HCT116 (cell line): ENCODE measurements around the gene CHST11. TPM values are rescaled to one million over a fixed set of nuclear protein-coding genes. Genes with fewer than 3 reads are reported as not detected.

ENCODE experiments used
- ATAC-seq: fragments of 200-7000 bp; cut with Tn5 transposase; 2 replicates; pipeline ENCODE4 v1.9.1; 2020; ENCODE audit warnings: mild to moderate bottlenecking, moderate library complexity
- BruUV-seq: library from RNA; stranded (reverse); fragments of 400-500 nt; replicated peaks from 2 replicates; lab custom pipeline; 2021; lab: Mats Ljungman, UMichigan
- CTCF ChIA-PET: fragments of 300-600 bp; sonication (Branson Sonifier 250); formaldehyde crosslinking; loops from one replicate; lab custom pipeline; 2021; ENCODE audit warnings: antibody characterized with exemption; lab: Charles Lee
- POLR2A ChIA-PET: fragments of 300-600, 350-600 bp; sonication (Branson Sonifier 250); formaldehyde crosslinking; loops from one replicate; lab custom pipeline; 2021; ENCODE audit warnings: antibody characterized with exemption; lab: Charles Lee
- RAD21 ChIA-PET, 2 experiments: fragments of 300-600 bp; sonication (Branson Sonifier 250); formaldehyde crosslinking; loops; one replicate each; lab custom pipeline; 2023; ENCODE audit warnings: low total read pairs in 2 of 2; ENCODE audit not compliant: uncharacterized antibody in 2 of 2, unreplicated experiment in 2 of 2, low non-redundant PET in 1 of 2; lab: Charles Lee
- DNase-seq: peaks from one replicate; pipeline ENCODE4 v3.0.0-alpha.2; 2010; ENCODE audit warnings: low read depth, low spot score
- H2AFZ ChIP-seq: fragments of 200-600 bp; shearing (Covaris generic), sonication (generic); 2 replicates; pipeline ENCODE4 v1.6.1; 2017; ENCODE audit warnings: low read depth, mixed run types, mixed read lengths, antibody characterized with exemption, low read length; ENCODE audit not compliant: poor library complexity, severe bottlenecking
- H3K27ac ChIP-seq: 2 replicates; pipeline ENCODE4 v1.5.1; 2012; ENCODE audit warnings: low read depth, low read length
- H3K27me3 ChIP-seq: fragments of 200-600 bp; sonication (generic); 2 replicates; pipeline ENCODE4 v1.6.1; 2016; ENCODE audit warnings: mixed run types, low read length, mixed read lengths; ENCODE audit not compliant: insufficient read depth
- H3K36me3 ChIP-seq, 2 experiments: fragments of 200-500 bp in 1 of 2; fragments of 200-600 bp in 1 of 2; sonication (Bioruptor generic) in 1 of 2; sonication (generic) in 1 of 2; 2 replicates each; pipeline versions ENCODE4 v1.5.1 to v1.6.1; 2014 to 2016; ENCODE audit warnings: low read length in 2 of 2, inconsistent platforms in 1 of 2, mixed read lengths in 1 of 2, mixed run types in 1 of 2; ENCODE audit not compliant: insufficient read depth in 2 of 2, control insufficient read depth in 1 of 2
- H3K4me1 ChIP-seq, 2 experiments: fragments of 200-600 bp in 1 of 2; sonication (generic) in 1 of 2; 2 replicates each; pipeline versions ENCODE4 v1.5.1 to v1.6.1; 2012 to 2017; ENCODE audit warnings: low read length in 2 of 2, inconsistent platforms in 1 of 2, mild to moderate bottlenecking in 1 of 2, mixed read lengths in 1 of 2, mixed run types in 1 of 2, moderate library complexity in 1 of 2; ENCODE audit not compliant: insufficient read depth in 2 of 2, control insufficient read depth in 1 of 2
- H3K4me2 ChIP-seq: fragments of 200-600 bp; sonication (generic); 2 replicates; pipeline ENCODE4 v1.6.1; 2017; ENCODE audit warnings: mixed run types, low read length, mixed read lengths
- H3K4me3 ChIP-seq, 2 experiments: fragments of 200-600 bp in 1 of 2; sonication (generic) in 1 of 2; replicated peaks in 1 of 2; 2 replicates each; pipeline ENCODE4 v1.5.1; 2011 to 2016; ENCODE audit warnings: low read length in 2 of 2, control low read depth in 1 of 2, low read depth in 1 of 2, mild to moderate bottlenecking in 1 of 2, mixed read lengths in 1 of 2, mixed run types in 1 of 2
- H3K79me2 ChIP-seq: fragments of 200-600 bp; sonication (generic); 2 replicates; pipeline ENCODE4 v1.6.1; 2017; ENCODE audit warnings: mild to moderate bottlenecking, mixed run types, low read length, moderate library complexity, mixed read lengths; ENCODE audit not compliant: insufficient read depth
- H3K9ac ChIP-seq: fragments of 200-600 bp; sonication (generic); 2 replicates; pipeline ENCODE4 v1.6.1; 2016; ENCODE audit warnings: low read length, mixed read lengths
- H3K9me2 ChIP-seq: fragments of 200-600 bp; sonication (generic), shearing (Covaris generic); 2 replicates; pipeline ENCODE4 v1.6.1; 2017; ENCODE audit warnings: mixed run types, mild to moderate bottlenecking, moderate library complexity; ENCODE audit not compliant: insufficient read depth
- H3K9me3 ChIP-seq, 2 experiments: fragments of 200-500 bp in 1 of 2; fragments of 200-600 bp in 1 of 2; sonication (Bioruptor generic) in 1 of 2; sonication (generic) in 1 of 2; 2 replicates each; pipeline ENCODE4 v1.6.1; 2014 to 2017; ENCODE audit warnings: low read length in 2 of 2, mixed read lengths in 2 of 2, inconsistent platforms in 1 of 2, low read depth in 1 of 2, mild to moderate bottlenecking in 1 of 2, mixed run types in 1 of 2, moderate library complexity in 1 of 2; ENCODE audit not compliant: control insufficient read depth in 1 of 2, insufficient read depth in 1 of 2
- H4K20me1 ChIP-seq: fragments of 200-600 bp; sonication (generic), shearing (Covaris generic); 2 replicates; pipeline ENCODE4 v1.6.1; 2017; ENCODE audit warnings: mixed run types, mild to moderate bottlenecking, moderate library complexity; ENCODE audit not compliant: insufficient read depth
- ATF3 ChIP-seq: IDR thresholded peaks from 2 replicates; pipeline ENCODE4 v1.6.1; 2012
- CBX3 ChIP-seq: IDR thresholded peaks from 2 replicates; pipeline ENCODE4 v1.6.1; 2012; ENCODE audit warnings: low read depth
- CEBPB ChIP-seq: IDR thresholded peaks from 2 replicates; pipeline ENCODE4 v1.6.1; 2012; ENCODE audit warnings: low read depth
- CTCF ChIP-seq, 3 experiments: fragments of 200-600 bp in 1 of 3; sonication (generic) in 1 of 3; IDR thresholded peaks in 2 of 3; conservative IDR thresholded peaks in 1 of 3; 2 replicates each; pipeline ENCODE4 v1.5.1; 2012 to 2017; ENCODE audit warnings: low read depth in 2 of 3, low read length in 2 of 3, antibody characterized with exemption in 1 of 3, borderline replicate concordance in 1 of 3, control low read depth in 1 of 3, mild to moderate bottlenecking in 1 of 3, mixed read lengths in 1 of 3, mixed run types in 1 of 3, moderate library complexity in 1 of 3; ENCODE audit not compliant: insufficient read depth in 1 of 3
- EGR1 ChIP-seq: IDR thresholded peaks from 2 replicates; pipeline ENCODE4 v1.6.1; 2012; ENCODE audit warnings: low read depth
- EZH2 ChIP-seq: fragments of 200-600 bp; sonication (generic); IDR thresholded peaks from 2 replicates; pipeline ENCODE4 v1.6.1; 2017; ENCODE audit warnings: antibody characterized with exemption, mixed run types
- EZH2phosphoT487 ChIP-seq: fragments of 200-600 bp; IDR thresholded peaks from 2 replicates; pipeline ENCODE4 v1.6.1; 2018; ENCODE audit warnings: antibody characterized with exemption, borderline replicate concordance
- FOSL1 ChIP-seq: IDR thresholded peaks from 2 replicates; pipeline ENCODE4 v1.6.1; 2012; ENCODE audit warnings: low read depth
- JUND ChIP-seq: IDR thresholded peaks from 2 replicates; pipeline ENCODE4 v1.6.1; 2012
- MAX ChIP-seq: IDR thresholded peaks from 2 replicates; pipeline ENCODE4 v1.6.1; 2012
- POLR2AphosphoS5 ChIP-seq: IDR thresholded peaks from 2 replicates; pipeline ENCODE4 v1.6.1; 2011; ENCODE audit warnings: mild to moderate bottlenecking, low read depth, low read length, moderate library complexity
- RAD21 ChIP-seq: IDR thresholded peaks from 2 replicates; pipeline ENCODE4 v1.6.1; 2012; ENCODE audit warnings: low read depth, mild to moderate bottlenecking
- REST ChIP-seq: IDR thresholded peaks from 2 replicates; pipeline ENCODE4 v1.6.1; 2012; ENCODE audit warnings: low read depth
- SIN3A ChIP-seq: IDR thresholded peaks from 2 replicates; pipeline ENCODE4 v1.6.1; 2012; ENCODE audit warnings: low read depth
- SRF ChIP-seq: IDR thresholded peaks from 2 replicates; pipeline ENCODE4 v1.6.1; 2012; ENCODE audit warnings: low read depth
- TCF7L2 ChIP-seq: IDR thresholded peaks from 2 replicates; pipeline ENCODE4 v1.7.0; 2011; ENCODE audit warnings: borderline replicate concordance, inconsistent platforms; ENCODE audit not compliant: insufficient read depth, insufficient read length; ENCODE audit errors: extremely low read depth
- YY1 ChIP-seq: IDR thresholded peaks from 2 replicates; pipeline ENCODE4 v1.6.1; 2011; ENCODE audit warnings: low read length, low read depth, moderate library complexity, mild to moderate bottlenecking; ENCODE audit not compliant: insufficient replicate concordance; ENCODE audit errors: extremely low read depth
- ZBTB33 ChIP-seq: IDR thresholded peaks from 2 replicates; pipeline ENCODE4 v1.6.1; 2011; ENCODE audit warnings: mild to moderate bottlenecking, low read length, moderate library complexity; ENCODE audit not compliant: insufficient replicate concordance; ENCODE audit errors: extremely low read depth
- ZFX ChIP-seq: fragments of 450-650 bp; IDR thresholded peaks from 2 replicates; pipeline ENCODE4 v1.6.1; 2017
- ZNF274 ChIP-seq: fragments of 200-500 bp; sonication (Bioruptor generic); IDR thresholded peaks from 2 replicates; pipeline ENCODE4 v1.6.1; 2014; ENCODE audit warnings: mild to moderate bottlenecking, low read depth, low read length, inconsistent platforms
- intact Hi-C: fragments of 100-400 bp; cut with micrococcal nuclease; formaldehyde crosslinking; loops from 2 replicates; pipeline ENCODE4 v1.10.0; 2022
- total RNA-seq: library from RNA; stranded (reverse); gene quantifications from one replicate; pipeline ENCODE4 v1.2.1, GENCODE V29; 2021; ENCODE audit not compliant: unreplicated experiment

CHST11 gene
- total RNA-seq, 1 experiment from 2014 or later = 10.1 TPM

DNA sequence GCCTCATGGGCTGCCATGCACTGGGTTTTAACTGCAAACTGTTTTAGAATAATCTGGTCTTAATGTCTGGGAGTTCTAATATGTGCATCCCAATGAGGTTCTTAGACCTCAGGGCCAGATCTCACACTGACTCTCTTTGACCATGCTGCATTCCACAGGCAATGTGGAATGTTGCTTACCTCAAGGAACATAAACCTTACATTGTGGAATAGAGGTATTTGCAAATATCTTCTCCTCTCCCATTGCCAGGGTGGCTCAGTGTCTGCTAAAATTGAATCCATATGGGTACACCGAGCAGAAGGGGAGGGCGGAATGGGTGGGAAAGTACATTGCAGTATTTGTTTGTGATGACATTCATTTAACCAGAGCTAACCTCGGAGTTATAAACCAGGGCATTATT, 78.6 kb downstream of the CHST11 start:
- intact Hi-C loops = no loop called here
- ATAC-seq (no peak), DNase-seq (no peak)
- Histone ChIP-seq H3K9ac (no peak overlapping the region), H3K27me3 (no peaks in the 10 kb centered on the region), H3K4me2 (no peak overlapping the region), H3K36me3 (no peaks in the 10 kb centered on the region), H3K27ac (no peak overlapping the region), H3K4me1 (no peaks in the 10 kb centered on the region), H4K20me1 (no peaks in the 10 kb centered on the region), H2AFZ (no peak overlapping the region), H3K4me3 (no peak overlapping the region), H3K9me3 (no peaks in the 10 kb centered on the region), H3K9me2 (no peaks in the 10 kb centered on the region), H3K79me2 (no peaks in the 10 kb centered on the region)
- TF ChIP-seq SRF (no peak), EZH2phosphoT487 (no peak), RAD21 (no peak), FOSL1 (no peak), ZNF274 (no peak), YY1 (no peak), ATF3 (no peak), JUND (no peak), ZBTB33 (no peak), POLR2AphosphoS5 (no peak), CEBPB (no peak), EZH2 (no peak), REST (no peak), MAX (no peak), TCF7L2 (no peak), SIN3A (no peak), CTCF (IDR thresholded peaks at IDR 0.05 in 2 of 3, conservative IDR thresholded peaks at IDR 0.05 in 1 of 3; ENCODE audit: borderline replicate concordance in 1 of 3, insufficient read depth in 1 of 3, low read depth in 2 of 3, low read length in 2 of 3) (no peak), EGR1 (no peak), ZFX (no peak), CBX3 (no peak)
- no TSS peak for BruUV-seq
- ChIA-PET CTCF (no interaction called here), RAD21 (no interaction called here), POLR2A (no interaction called here)
